Endothelial cell of umbilical vein (primary cell): ENCODE results near the gene LAMB4. TPM values are rescaled to one million over a fixed set of nuclear protein-coding genes. Genes with fewer than 3 reads are reported as not detected.

Experiments used
- BruUV-seq: library from RNA; stranded (reverse); fragments of 400-500 nt; replicated peaks from 2 replicates; lab custom pipeline; 2021; lab: Mats Ljungman, UMichigan
- CTCF ChIA-PET: fragments of 300-600, 350-600 bp; sonication (Branson Sonifier 250); formaldehyde crosslinking; loops from one replicate; lab custom pipeline; 2021; ENCODE audit warnings: antibody characterized with exemption, inconsistent platforms; lab: Charles Lee
- POLR2A ChIA-PET: fragments of 300-600, 350-600 bp; sonication (Branson Sonifier 250); formaldehyde crosslinking; loops from one replicate; lab custom pipeline; 2021; ENCODE audit warnings: antibody characterized with exemption, inconsistent platforms; lab: Charles Lee
- DNase-seq: peaks from one replicate; pipeline ENCODE4 v3.0.0-alpha.2; 2011; ENCODE audit warnings: low read depth, low spot score
- FAIRE-seq: peaks from 2 replicates; lab custom pipeline; 2011; peaks lifted over from hg19 to GRCh38; lab: Jason Lieb, UNC
- H2AFZ ChIP-seq: 2 replicates; pipeline ENCODE4 v1.6.0; 2012; ENCODE audit warnings: low read depth, low read length, control low read depth, inconsistent platforms
- H3K27ac ChIP-seq: 2 replicates; pipeline ENCODE4 v1.5.1; 2011; ENCODE audit warnings: low read depth, mild to moderate bottlenecking, control low read depth, low read length, moderate library complexity; ENCODE audit not compliant: insufficient read depth
- H3K27me3 ChIP-seq, 2 experiments: 2 replicates each; pipeline versions ENCODE4 v1.6.0 to v1.6.1; 2011; ENCODE audit warnings: low read length in 2 of 2, mixed read lengths in 1 of 2; ENCODE audit not compliant: control insufficient read depth in 2 of 2, insufficient read depth in 2 of 2
- H3K36me3 ChIP-seq, 2 experiments: 2 replicates in 1 of 2; 3 replicates in 1 of 2; pipeline ENCODE4 v1.5.1; 2011; ENCODE audit warnings: low read length in 2 of 2, mild to moderate bottlenecking in 1 of 2, moderate library complexity in 1 of 2; ENCODE audit not compliant: control insufficient read depth in 2 of 2, insufficient read depth in 2 of 2; ENCODE audit errors: extremely low read depth in 1 of 2
- H3K4me1 ChIP-seq: 3 replicates; pipeline ENCODE4 v1.5.1; 2011; ENCODE audit warnings: mild to moderate bottlenecking, low read length; ENCODE audit not compliant: control insufficient read depth, insufficient read depth; ENCODE audit errors: extremely low read depth
- H3K4me2 ChIP-seq: 2 replicates; pipeline ENCODE4 v1.6.1; 2011; ENCODE audit warnings: low read length, control low read depth, mixed read lengths; ENCODE audit not compliant: insufficient read depth
- H3K4me3 ChIP-seq, 3 experiments: fragments of 200-600 bp in 1 of 3; sonication (generic), shearing (Covaris generic) in 1 of 3; replicated peaks in 1 of 3; 2 replicates each; pipeline ENCODE4 v1.5.1; 2011 to 2016; ENCODE audit warnings: control low read depth in 3 of 3, low read length in 3 of 3, mild to moderate bottlenecking in 2 of 3, inconsistent platforms in 1 of 3, low read depth in 1 of 3, moderate library complexity in 1 of 3; ENCODE audit not compliant: insufficient read depth in 1 of 3
- H3K79me2 ChIP-seq: 2 replicates; pipeline ENCODE4 v1.6.0; 2012; ENCODE audit warnings: low read length, inconsistent platforms; ENCODE audit not compliant: control insufficient read depth, insufficient read depth
- H3K9ac ChIP-seq: replicated peaks from 2 replicates; pipeline ENCODE3; 2011; ENCODE audit warnings: low read length, control low read depth; ENCODE audit not compliant: insufficient read depth; ENCODE audit errors: extremely low read depth
- H3K9me1 ChIP-seq: replicated peaks from 3 replicates; pipeline ENCODE4 v1.6.0; 2011; ENCODE audit warnings: mild to moderate bottlenecking, low read length; ENCODE audit not compliant: control insufficient read depth, insufficient read depth; ENCODE audit errors: extremely low read depth
- H3K9me3 ChIP-seq: replicated peaks from 2 replicates; pipeline ENCODE4 v1.5.1; 2012; ENCODE audit warnings: low read length, inconsistent platforms; ENCODE audit not compliant: control insufficient read depth, insufficient read depth
- H4K20me1 ChIP-seq: replicated peaks from 2 replicates; pipeline ENCODE3; 2011; ENCODE audit warnings: mild to moderate bottlenecking, low read length; ENCODE audit not compliant: control insufficient read depth, insufficient read depth; ENCODE audit errors: extremely low read depth
- FOS ChIP-seq: IDR thresholded peaks from 2 replicates; pipeline ENCODE4 v1.6.1; 2011; ENCODE audit warnings: mild to moderate bottlenecking, low read length, moderate library complexity, borderline replicate concordance; ENCODE audit not compliant: insufficient read depth
- JUN ChIP-seq: IDR thresholded peaks from 2 replicates; pipeline ENCODE4 v1.6.1; 2011; ENCODE audit warnings: borderline replicate concordance, low read depth; ENCODE audit not compliant: insufficient read length, insufficient read depth
- MYC ChIP-seq: IDR thresholded peaks from one replicate; pipeline ENCODE4 v1.6.1; 2011; ENCODE audit warnings: mild to moderate bottlenecking, low read depth, low read length
- POLR2A ChIP-seq: IDR thresholded peaks from 2 replicates; pipeline ENCODE4 v1.6.1; 2012; ENCODE audit warnings: low read depth, mild to moderate bottlenecking, control low read depth, low read length
- POLR2AphosphoS5 ChIP-seq: IDR thresholded peaks from 2 replicates; pipeline ENCODE4 v1.6.1; 2012; ENCODE audit warnings: low read depth, mild to moderate bottlenecking, control low read depth, low read length, moderate library complexity; ENCODE audit not compliant: insufficient read depth
- dilution Hi-C: fragments of 300-500 bp; cut with MboI; formaldehyde crosslinking; loops from one replicate; pipeline ENCODE4 v1.15.0; 2019; ENCODE audit warnings: low sequenced_read_pairs; ENCODE audit not compliant: extremely low pct_ligation_motif_present
- intact Hi-C: fragments of 100-400 bp; cut with micrococcal nuclease; formaldehyde crosslinking; loops from one replicate; pipeline ENCODE4 v1.10.0; 2022
- polyA plus RNA-seq, 4 experiments: library from polyadenylated mRNA; depleted of rRNA in 3 of 4; stranded (reverse) in 3 of 4; unstranded in 1 of 4; fragments of >200 nt; gene quantifications; 2 replicates each; pipeline versions ENCODE4 v1.2.1 to v1.2.3, GENCODE V29; 2011 to 2012; ENCODE audit warnings: missing spikeins in 1 of 4
- total RNA-seq: library from RNA; stranded (reverse); gene quantifications from 2 replicates; pipeline ENCODE4 v1.2.3, GENCODE V29; 2021
- TF ChIP-seq, protein P1 (sequence below): IDR thresholded peaks from 2 replicates; pipeline ENCODE4 v1.6.1; 2011; ENCODE audit not compliant: insufficient read depth, insufficient read length
- TF ChIP-seq, protein P2 (sequence below), 2 donors: IDR thresholded peaks; 1 replicate in 1 of 2; 2 replicates in 1 of 2; pipeline ENCODE4 v1.5.1; 2011; ENCODE audit warnings: low read length in 2 of 2, mild to moderate bottlenecking in 2 of 2, moderate library complexity in 2 of 2, control low read depth in 1 of 2, inconsistent platforms in 1 of 2, low read depth in 1 of 2; ENCODE audit not compliant: insufficient read depth in 1 of 2; ENCODE audit errors: extremely low read depth in 1 of 2

The LAMB4 gene
- total and polyA plus RNA-seq, 2 donors (not counting 3 experiments of a cell fraction or from before 2014, with no cell fraction given) = 0.15 to 0.20 TPM

DNA sequence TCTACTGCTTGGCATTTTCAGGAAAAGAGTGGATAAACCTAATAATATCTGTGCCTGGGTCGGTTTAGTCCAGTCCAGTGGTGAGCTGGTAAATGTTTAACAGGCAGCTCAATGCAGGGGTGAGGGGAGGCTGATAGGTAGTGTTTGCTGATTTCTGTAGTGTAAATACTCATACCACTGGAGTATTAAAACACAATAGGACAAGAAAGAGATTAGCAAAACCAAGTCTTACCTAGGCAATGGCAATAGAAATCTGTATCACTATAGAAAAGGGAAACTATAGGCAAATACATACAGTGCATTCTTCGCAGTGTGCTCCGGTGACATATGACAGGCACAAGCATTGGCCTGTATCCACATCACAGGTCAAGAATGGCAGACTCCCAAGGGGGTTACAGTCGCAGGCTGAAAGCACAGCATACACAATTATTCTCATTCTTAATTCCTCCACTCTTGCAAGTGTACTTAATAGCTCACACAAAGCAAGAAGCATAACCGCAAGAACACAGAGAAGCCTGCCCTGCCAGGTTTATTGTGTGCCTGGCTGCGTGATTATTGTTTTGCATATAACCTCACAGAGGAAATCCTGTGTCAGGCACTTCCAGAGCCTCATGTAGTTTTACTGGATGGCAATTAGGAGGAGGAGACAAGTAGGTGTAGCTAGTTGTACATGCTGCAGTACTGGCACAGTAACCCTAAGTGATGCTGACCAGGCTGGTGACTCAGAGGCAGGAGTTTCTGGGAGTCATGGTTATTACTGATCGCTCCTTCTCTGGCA is 35.0 kb downstream of the LAMB4 start:
- Histone ChIP-seq H4K20me1 (no peaks in the 10 kb centered on the region), H3K79me2 (no peaks in the 10 kb centered on the region), H3K4me3 (no peak overlapping the region), H3K27ac (peak overlapping the region; percentile 58), H3K4me2 (peak overlapping the region; percentile 78), H2AFZ (peak overlapping the region; percentile 50), H3K4me1 (peaks cover 29% of the 10 kb centered on the region), H3K27me3 (no peaks in the 10 kb centered on the region), H3K36me3 (no peaks in the 10 kb centered on the region), H3K9ac (peak overlapping the region; percentile 19), H3K9me3 (no peaks in the 10 kb centered on the region), H3K9me1 (no peaks in the 10 kb centered on the region)
- intact Hi-C loops (loop anchor here (1.0 kb wide), 1 partner anchor 16 kb away; no protein-coding TSS in a partner anchor), dilution Hi-C loops (no loop called here)
- POLR2A ChIA-PET = interaction anchor here (0.6 to 1.6 kb wide), 3 partner anchors 15 to 96 kb away, joined by 3 to 4 read pairs (median 4); no protein-coding TSS in a partner anchor
- DNase-seq (peak; percentile 86), FAIRE-seq (peak; percentile 96)
- TSS peak; percentile 64 for BruUV-seq
- CTCF ChIA-PET = interaction anchor here (0.8 to 4.7 kb wide), 11 partner anchors 12 to 402 kb away, joined by 3 to 57 read pairs (median 3); partner anchors contain the start of gene LAMB1
- TF ChIP-seq POLR2A (no peak), FOS (peak; percentile 82), MYC (no peak), JUN (peak; percentile 52), POLR2AphosphoS5 (no peak)
- TF ChIP-seq, protein P1, sequence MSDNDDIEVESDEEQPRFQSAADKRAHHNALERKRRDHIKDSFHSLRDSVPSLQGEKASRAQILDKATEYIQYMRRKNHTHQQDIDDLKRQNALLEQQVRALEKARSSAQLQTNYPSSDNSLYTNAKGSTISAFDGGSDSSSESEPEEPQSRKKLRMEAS = no peak
- TF ChIP-seq, protein P2, sequence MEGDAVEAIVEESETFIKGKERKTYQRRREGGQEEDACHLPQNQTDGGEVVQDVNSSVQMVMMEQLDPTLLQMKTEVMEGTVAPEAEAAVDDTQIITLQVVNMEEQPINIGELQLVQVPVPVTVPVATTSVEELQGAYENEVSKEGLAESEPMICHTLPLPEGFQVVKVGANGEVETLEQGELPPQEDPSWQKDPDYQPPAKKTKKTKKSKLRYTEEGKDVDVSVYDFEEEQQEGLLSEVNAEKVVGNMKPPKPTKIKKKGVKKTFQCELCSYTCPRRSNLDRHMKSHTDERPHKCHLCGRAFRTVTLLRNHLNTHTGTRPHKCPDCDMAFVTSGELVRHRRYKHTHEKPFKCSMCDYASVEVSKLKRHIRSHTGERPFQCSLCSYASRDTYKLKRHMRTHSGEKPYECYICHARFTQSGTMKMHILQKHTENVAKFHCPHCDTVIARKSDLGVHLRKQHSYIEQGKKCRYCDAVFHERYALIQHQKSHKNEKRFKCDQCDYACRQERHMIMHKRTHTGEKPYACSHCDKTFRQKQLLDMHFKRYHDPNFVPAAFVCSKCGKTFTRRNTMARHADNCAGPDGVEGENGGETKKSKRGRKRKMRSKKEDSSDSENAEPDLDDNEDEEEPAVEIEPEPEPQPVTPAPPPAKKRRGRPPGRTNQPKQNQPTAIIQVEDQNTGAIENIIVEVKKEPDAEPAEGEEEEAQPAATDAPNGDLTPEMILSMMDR (IDR thresholded peaks at IDR 0.05; ENCODE audit: extremely low read depth in 1 of 2, insufficient read depth in 1 of 2, low read depth in 1 of 2, low read length in 2 of 2) = no peak
